Caco-2 (cell line): Measurements from ENCODE around the gene ADGRB3. TPM values are rescaled to one million over a fixed set of nuclear protein-coding genes. Genes with fewer than 3 reads are reported as not detected.

ENCODE experiments used
- Bru-seq: library from RNA; stranded (reverse); fragments of 400-500 nt; gene quantifications from one replicate; lab custom pipeline; 2021; lab: Mats Ljungman, UMichigan
- BruChase-seq, 2 experiments: library from RNA; stranded (reverse); fragments of 400-500 nt; gene quantifications; one replicate each; lab custom pipeline; 2021; lab: Mats Ljungman, UMichigan
- BruUV-seq: library from RNA; stranded (reverse); fragments of 400-500 nt; replicated peaks from 2 replicates; lab custom pipeline; 2021; lab: Mats Ljungman, UMichigan
- CTCF ChIA-PET: fragments of 300-600 bp; sonication (Branson Sonifier 250); formaldehyde crosslinking; loops from one replicate; lab custom pipeline; 2022; ENCODE audit warnings: antibody characterized with exemption; lab: Charles Lee
- POLR2A ChIA-PET: fragments of 300-600 bp; sonication (Branson Sonifier 250); formaldehyde crosslinking; loops from one replicate; lab custom pipeline; 2022; ENCODE audit warnings: antibody characterized with exemption; lab: Charles Lee
- DNase-seq, 2 experiments: peaks; one replicate each; pipeline versions ENCODE4 v3.0.0 to v3.0.0-alpha.2; 2020 to 2022
- H3K27me3 ChIP-seq: replicated peaks from 2 replicates; pipeline ENCODE4 v1.6.0; 2011; ENCODE audit warnings: low read length; ENCODE audit not compliant: control insufficient read depth, insufficient read depth
- H3K36me3 ChIP-seq: 2 replicates; pipeline ENCODE4 v1.5.1; 2011; ENCODE audit warnings: low read length; ENCODE audit not compliant: control insufficient read depth, insufficient read depth
- H3K4me1 ChIP-seq: fragments of 250-450 bp; sonication (Bioruptor Pico); 2 replicates; pipeline ENCODE4 v1.5.1; 2020; ENCODE audit warnings: mild to moderate bottlenecking
- H3K4me3 ChIP-seq: 2 replicates; pipeline ENCODE4 v1.5.1; 2011; ENCODE audit warnings: low read depth, mild to moderate bottlenecking, control low read depth, low read length
- H3K9me3 ChIP-seq: fragments of 250-450 bp; sonication (Bioruptor Pico); 2 replicates; pipeline ENCODE4 v1.5.1; 2020; ENCODE audit warnings: mild to moderate bottlenecking, moderate library complexity
- H3K27ac Mint-ChIP-seq: one replicate; pipeline ENCODE4 v1.8.0; 2022; ENCODE audit warnings: mixed read lengths; ENCODE audit not compliant: unreplicated experiment
- H3K27me3 Mint-ChIP-seq: one replicate; pipeline ENCODE4 v1.8.0; 2022; ENCODE audit warnings: mixed read lengths; ENCODE audit not compliant: insufficient read depth, unreplicated experiment
- H3K36me3 Mint-ChIP-seq: one replicate; pipeline ENCODE4 v1.8.0; 2022; ENCODE audit warnings: mild to moderate bottlenecking, mixed read lengths; ENCODE audit not compliant: insufficient read depth, unreplicated experiment
- H3K4me1 Mint-ChIP-seq: one replicate; pipeline ENCODE4 v1.8.0; 2022; ENCODE audit warnings: low read depth, mixed read lengths; ENCODE audit not compliant: unreplicated experiment
- H3K4me3 Mint-ChIP-seq: one replicate; pipeline ENCODE4 v1.8.0; 2022; ENCODE audit warnings: mild to moderate bottlenecking, moderate library complexity, mixed read lengths; ENCODE audit not compliant: unreplicated experiment
- H3K9me3 Mint-ChIP-seq: one replicate; pipeline ENCODE4 v1.8.0; 2022; ENCODE audit warnings: mixed read lengths; ENCODE audit not compliant: unreplicated experiment
- intact Hi-C: fragments of 100-400 bp; cut with micrococcal nuclease; formaldehyde crosslinking; loops from one replicate; pipeline ENCODE4 v1.10.0; 2022; ENCODE audit not compliant: unreplicated experiment
- long read RNA-seq: library from polyadenylated mRNA; stranded (forward); transcript quantifications from one replicate; pipeline ENCODE4 v2.0.0, GENCODE V29; 2022
- total RNA-seq: library from RNA; stranded (reverse); gene quantifications from 2 replicates; pipeline ENCODE4 v1.2.3, GENCODE V29; 2022
- TF ChIP-seq, protein P1 (sequence below), 2 experiments: fragments of 200-600 bp in 1 of 2; IDR thresholded peaks; 1 replicate in 1 of 2; 2 replicates in 1 of 2; pipeline versions ENCODE4 v1.5.1 to v1.8.0; 2011 to 2022; ENCODE audit warnings: antibody characterized with exemption in 1 of 2, control low read depth in 1 of 2, inconsistent platforms in 1 of 2, low read depth in 1 of 2, low read length in 1 of 2, mild to moderate bottlenecking in 1 of 2, moderate library complexity in 1 of 2; ENCODE audit not compliant: insufficient read depth in 1 of 2, severe bottlenecking in 1 of 2, unreplicated experiment in 1 of 2

ADGRB3 gene
- total RNA-seq (0.18 TPM in 1 of 2 replicates, not detected in the other), Bru-seq, nascent RNA (percentile 11 among the genes with signal in this experiment), BruChase-seq, experiment 1, labeled RNA remaining after a 2-hour chase (percentile 19 among the genes with signal in this experiment), BruChase-seq, experiment 2, labeled RNA remaining after a 6-hour chase (percentile 14 among the genes with signal in this experiment)
- long read RNA-seq, partial matches to known transcripts, result 1 of 2 reads
- long read RNA-seq, other reads (novel, unspliced or antisense), result 1 of 2 reads

DNA sequence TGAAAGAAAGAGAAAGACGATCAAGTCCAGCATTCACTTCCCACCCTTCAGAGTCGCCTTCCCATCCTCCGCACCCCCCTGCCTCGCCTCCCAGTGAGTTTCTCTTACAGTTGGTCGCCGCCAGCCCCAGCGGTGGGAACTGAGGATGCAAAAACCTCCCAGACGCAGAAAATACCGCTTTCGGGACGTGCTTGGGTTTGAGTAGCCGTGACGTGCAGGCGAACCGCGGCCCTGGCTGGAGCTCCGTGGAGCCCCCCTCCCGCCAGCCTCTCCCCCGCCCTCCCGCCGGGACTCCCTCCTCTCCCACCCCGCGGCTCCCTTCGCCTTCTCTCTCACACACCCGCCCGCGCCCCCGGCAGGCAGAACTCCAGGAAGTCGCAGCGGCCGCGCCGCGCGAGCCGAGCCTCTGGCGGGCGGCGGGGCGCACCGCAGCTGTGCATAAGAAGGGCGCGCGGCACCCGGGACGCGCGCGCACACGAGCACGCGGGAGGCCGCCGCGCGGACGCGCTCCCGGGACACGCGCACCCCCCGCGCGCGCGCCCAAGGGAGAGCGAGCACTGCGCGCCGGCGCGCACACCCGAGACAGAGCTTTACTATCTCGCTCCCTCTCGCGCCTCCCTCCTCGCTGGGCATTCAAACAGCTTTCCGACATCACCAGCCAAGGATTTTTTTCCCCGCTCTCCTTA is at the start of gene ADGRB3:
ADGRB3 (plus strand) TSS at position 557 of the 686 bp plus-strand sequence. CDS start 3,394 bp downstream, outside the sequence.
- intact Hi-C loops, result loop anchor here (5.0 to 10.0 kb wide), 2 partner anchors 63 to 240 kb away; no protein-coding TSS in a partner anchor
- no TSS peak for BruUV-seq
- no peaks in the 10 kb centered on the region for H3K36me3 Mint-ChIP-seq

DNA sequence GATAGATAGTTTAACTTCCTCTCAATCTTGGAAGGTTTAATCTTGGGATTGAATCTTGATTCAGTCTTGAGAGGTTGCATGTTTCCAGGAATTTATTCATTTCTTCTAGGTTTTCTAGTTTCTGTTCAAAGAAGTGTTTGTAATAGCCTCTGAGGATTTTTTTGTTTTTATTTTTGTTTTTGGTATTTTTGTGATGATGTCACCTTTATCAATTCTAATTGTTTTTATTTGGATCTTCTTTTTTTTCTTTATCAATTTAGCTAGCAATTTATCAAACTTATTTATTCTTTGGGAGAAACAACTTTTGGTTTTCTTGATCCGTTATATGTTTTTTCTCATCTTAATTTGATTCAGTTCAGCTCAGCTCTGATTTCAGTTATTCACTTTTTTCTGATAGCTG is 41.5 kb upstream of the ADGRB3 start:
- Histone ChIP-seq H3K4me1 (no peaks in the 10 kb centered on the region), H3K27me3 (no peaks in the 10 kb centered on the region), H3K4me3 (no peak overlapping the region), H3K9me3 (no peaks in the 10 kb centered on the region), H3K36me3 (no peaks in the 10 kb centered on the region)
- POLR2A ChIA-PET, result no interaction called here
- no peak for DNase-seq
- Mint-ChIP-seq H3K36me3 (no peaks in the 10 kb centered on the region), H3K27ac (no peak overlapping the region), H3K4me1 (no peaks in the 10 kb centered on the region), H3K27me3 (peaks cover 5% of the 10 kb centered on the region), H3K9me3 (no peaks in the 10 kb centered on the region), H3K4me3 (no peak overlapping the region)
- BruUV-seq, result no TSS peak
- TF ChIP-seq, protein P1, sequence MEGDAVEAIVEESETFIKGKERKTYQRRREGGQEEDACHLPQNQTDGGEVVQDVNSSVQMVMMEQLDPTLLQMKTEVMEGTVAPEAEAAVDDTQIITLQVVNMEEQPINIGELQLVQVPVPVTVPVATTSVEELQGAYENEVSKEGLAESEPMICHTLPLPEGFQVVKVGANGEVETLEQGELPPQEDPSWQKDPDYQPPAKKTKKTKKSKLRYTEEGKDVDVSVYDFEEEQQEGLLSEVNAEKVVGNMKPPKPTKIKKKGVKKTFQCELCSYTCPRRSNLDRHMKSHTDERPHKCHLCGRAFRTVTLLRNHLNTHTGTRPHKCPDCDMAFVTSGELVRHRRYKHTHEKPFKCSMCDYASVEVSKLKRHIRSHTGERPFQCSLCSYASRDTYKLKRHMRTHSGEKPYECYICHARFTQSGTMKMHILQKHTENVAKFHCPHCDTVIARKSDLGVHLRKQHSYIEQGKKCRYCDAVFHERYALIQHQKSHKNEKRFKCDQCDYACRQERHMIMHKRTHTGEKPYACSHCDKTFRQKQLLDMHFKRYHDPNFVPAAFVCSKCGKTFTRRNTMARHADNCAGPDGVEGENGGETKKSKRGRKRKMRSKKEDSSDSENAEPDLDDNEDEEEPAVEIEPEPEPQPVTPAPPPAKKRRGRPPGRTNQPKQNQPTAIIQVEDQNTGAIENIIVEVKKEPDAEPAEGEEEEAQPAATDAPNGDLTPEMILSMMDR (IDR thresholded peaks at IDR 0.05; ENCODE audit: insufficient read depth in 1 of 2, low read depth in 1 of 2, low read length in 1 of 2, severe bottlenecking in 1 of 2, unreplicated experiment in 1 of 2), result no peak
- intact Hi-C loops, result no loop called here
- CTCF ChIA-PET, result no interaction called here

More for the DNA sequence above, at the start of gene ADGRB3:
- ChIA-PET POLR2A (no interaction called here), CTCF (interaction anchor here (0.8 kb wide), 1 partner anchor 13 kb away, joined by 3 read pairs; no protein-coding TSS in a partner anchor)
- Mint-ChIP-seq H3K27me3 (peaks cover 31% of the 10 kb centered on the region), H3K27ac (no peak within 1 kb of the TSS), H3K4me3 (peak within 1 kb of the TSS; percentile 82), H3K4me1 (peaks cover 9% of the 10 kb centered on the region), H3K9me3 (no peaks in the 10 kb centered on the region)
- H3K4me3 ChIP-seq, result peak within 1 kb of the TSS; percentile 51
- H3K36me3 ChIP-seq, result no peaks in the 10 kb centered on the region
- no peaks in the 10 kb centered on the region; the same call in 1 of the 2 replicates for H3K4me1 ChIP-seq
- H3K27me3 ChIP-seq, result no peaks in the 10 kb centered on the region; the same call in 1 of the 2 replicates
- DNase-seq, result peak; percentile 58 to 67
- TF ChIP-seq, protein P1 (IDR thresholded peaks at IDR 0.05; ENCODE audit: insufficient read depth in 1 of 2, low read depth in 1 of 2, low read length in 1 of 2, severe bottlenecking in 1 of 2, unreplicated experiment in 1 of 2), result peak in 1 of 2 experiments; percentile 21
- no peaks in the 10 kb centered on the region for H3K9me3 ChIP-seq

DNA sequence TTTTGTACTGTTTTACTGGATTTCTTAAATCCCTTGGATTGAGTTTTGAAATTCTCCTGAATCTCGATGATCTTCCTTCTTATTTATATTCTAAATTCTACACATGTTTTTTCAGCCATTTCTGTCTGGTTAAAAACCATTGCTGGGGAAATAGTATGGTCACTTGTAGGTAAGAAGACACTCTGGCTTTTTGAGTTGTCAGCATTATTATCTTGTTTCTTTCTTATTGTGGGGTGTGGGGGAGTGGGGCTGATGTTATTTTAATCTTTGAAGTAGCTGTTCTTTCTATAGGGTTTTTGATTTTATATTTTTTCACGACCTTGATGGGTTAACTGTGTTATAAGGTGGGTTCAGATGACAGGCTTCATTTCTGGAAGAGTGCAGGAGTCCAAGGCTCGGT is 37.4 kb upstream of the ADGRB3 start:
- Histone ChIP-seq H3K4me3 (no peak overlapping the region), H3K36me3 (no peaks in the 10 kb centered on the region), H3K4me1 (no peaks in the 10 kb centered on the region), H3K27me3 (no peaks in the 10 kb centered on the region), H3K9me3 (no peaks in the 10 kb centered on the region)
- TF ChIP-seq, protein P1 (IDR thresholded peaks at IDR 0.05; ENCODE audit: insufficient read depth in 1 of 2, low read depth in 1 of 2, low read length in 1 of 2, severe bottlenecking in 1 of 2, unreplicated experiment in 1 of 2), result no peak
- Mint-ChIP-seq H3K4me3 (no peak overlapping the region), H3K36me3 (no peaks in the 10 kb centered on the region), H3K4me1 (no peaks in the 10 kb centered on the region), H3K9me3 (no peaks in the 10 kb centered on the region), H3K27ac (no peak overlapping the region), H3K27me3 (peaks cover 5% of the 10 kb centered on the region)
- no TSS peak for BruUV-seq
- no peak for DNase-seq
- ChIA-PET POLR2A (no interaction called here), CTCF (no interaction called here)
- intact Hi-C loops, result no loop called here
